ENCODE measurements around the gene MIB2.

Gene MIB2

DNA sequence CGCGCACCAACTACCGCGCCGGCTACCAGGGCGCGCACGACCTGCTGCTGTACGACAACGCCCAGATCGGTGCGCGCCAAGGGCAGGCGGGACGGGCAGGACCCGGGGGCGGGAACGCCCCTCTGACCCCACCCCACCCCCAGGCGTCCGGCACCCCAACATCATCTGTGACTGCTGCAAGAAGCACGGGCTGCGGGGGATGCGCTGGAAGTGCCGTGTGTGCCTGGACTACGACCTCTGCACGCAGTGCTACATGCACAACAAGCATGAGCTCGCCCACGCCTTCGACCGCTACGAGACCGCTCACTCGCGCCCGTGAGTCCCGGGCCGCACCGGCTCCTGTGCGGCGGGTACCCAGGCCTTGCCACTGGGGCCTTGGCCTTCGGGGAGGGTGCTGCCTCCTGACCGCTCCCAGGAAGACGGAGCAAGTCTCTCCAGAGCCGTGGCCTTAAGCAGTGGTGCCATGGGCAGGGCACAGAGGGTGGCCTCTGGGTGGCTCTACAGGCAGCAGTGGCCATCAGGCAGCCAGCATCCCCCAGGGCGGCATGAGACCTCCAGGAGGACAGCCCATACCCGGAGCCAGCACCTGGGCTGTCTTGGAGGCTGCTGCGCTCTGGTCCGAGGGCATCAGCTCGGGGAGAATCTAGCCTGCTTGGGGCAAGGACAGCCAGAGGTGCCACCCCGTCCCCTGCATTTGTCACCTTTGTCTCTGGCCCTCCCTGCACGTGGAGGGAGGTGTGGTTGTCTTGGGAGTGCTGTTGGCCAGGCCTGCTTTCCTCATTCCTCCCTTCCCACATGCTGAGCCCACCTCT lies 8.5 kb downstream of the MIB2 start:
- DNase-seq (ENCODE audit: low read depth in 1 of 2, low spot score in 1 of 2), result no peak
- Histone ChIP-seq H3K4me3 (replicated peaks; ENCODE audit: insufficient read depth, low read length) (no peak overlapping the region), H3K27me3 (ENCODE audit: insufficient read depth, poor library complexity, severe bottlenecking) (no peaks in the 10 kb centered on the region), H3K27ac (replicated peaks) (no peak overlapping the region)
- TF ChIP-seq POLR2AphosphoS5 (IDR thresholded peaks at IDR 0.05; ENCODE audit: low read depth), result no peak
- TF ChIP-seq, protein P1, sequence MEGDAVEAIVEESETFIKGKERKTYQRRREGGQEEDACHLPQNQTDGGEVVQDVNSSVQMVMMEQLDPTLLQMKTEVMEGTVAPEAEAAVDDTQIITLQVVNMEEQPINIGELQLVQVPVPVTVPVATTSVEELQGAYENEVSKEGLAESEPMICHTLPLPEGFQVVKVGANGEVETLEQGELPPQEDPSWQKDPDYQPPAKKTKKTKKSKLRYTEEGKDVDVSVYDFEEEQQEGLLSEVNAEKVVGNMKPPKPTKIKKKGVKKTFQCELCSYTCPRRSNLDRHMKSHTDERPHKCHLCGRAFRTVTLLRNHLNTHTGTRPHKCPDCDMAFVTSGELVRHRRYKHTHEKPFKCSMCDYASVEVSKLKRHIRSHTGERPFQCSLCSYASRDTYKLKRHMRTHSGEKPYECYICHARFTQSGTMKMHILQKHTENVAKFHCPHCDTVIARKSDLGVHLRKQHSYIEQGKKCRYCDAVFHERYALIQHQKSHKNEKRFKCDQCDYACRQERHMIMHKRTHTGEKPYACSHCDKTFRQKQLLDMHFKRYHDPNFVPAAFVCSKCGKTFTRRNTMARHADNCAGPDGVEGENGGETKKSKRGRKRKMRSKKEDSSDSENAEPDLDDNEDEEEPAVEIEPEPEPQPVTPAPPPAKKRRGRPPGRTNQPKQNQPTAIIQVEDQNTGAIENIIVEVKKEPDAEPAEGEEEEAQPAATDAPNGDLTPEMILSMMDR (IDR thresholded peaks at IDR 0.05; ENCODE audit: insufficient read depth, low read length), result no peak
- TF ChIP-seq, protein P2, sequence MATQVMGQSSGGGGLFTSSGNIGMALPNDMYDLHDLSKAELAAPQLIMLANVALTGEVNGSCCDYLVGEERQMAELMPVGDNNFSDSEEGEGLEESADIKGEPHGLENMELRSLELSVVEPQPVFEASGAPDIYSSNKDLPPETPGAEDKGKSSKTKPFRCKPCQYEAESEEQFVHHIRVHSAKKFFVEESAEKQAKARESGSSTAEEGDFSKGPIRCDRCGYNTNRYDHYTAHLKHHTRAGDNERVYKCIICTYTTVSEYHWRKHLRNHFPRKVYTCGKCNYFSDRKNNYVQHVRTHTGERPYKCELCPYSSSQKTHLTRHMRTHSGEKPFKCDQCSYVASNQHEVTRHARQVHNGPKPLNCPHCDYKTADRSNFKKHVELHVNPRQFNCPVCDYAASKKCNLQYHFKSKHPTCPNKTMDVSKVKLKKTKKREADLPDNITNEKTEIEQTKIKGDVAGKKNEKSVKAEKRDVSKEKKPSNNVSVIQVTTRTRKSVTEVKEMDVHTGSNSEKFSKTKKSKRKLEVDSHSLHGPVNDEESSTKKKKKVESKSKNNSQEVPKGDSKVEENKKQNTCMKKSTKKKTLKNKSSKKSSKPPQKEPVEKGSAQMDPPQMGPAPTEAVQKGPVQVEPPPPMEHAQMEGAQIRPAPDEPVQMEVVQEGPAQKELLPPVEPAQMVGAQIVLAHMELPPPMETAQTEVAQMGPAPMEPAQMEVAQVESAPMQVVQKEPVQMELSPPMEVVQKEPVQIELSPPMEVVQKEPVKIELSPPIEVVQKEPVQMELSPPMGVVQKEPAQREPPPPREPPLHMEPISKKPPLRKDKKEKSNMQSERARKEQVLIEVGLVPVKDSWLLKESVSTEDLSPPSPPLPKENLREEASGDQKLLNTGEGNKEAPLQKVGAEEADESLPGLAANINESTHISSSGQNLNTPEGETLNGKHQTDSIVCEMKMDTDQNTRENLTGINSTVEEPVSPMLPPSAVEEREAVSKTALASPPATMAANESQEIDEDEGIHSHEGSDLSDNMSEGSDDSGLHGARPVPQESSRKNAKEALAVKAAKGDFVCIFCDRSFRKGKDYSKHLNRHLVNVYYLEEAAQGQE (IDR thresholded peaks at IDR 0.05; ENCODE audit: insufficient replicate concordance, low read depth), result no peak
- no peak for TF ChIP-seq GABPA (IDR thresholded peaks at IDR 0.05; ENCODE audit: low read depth)

DNA sequence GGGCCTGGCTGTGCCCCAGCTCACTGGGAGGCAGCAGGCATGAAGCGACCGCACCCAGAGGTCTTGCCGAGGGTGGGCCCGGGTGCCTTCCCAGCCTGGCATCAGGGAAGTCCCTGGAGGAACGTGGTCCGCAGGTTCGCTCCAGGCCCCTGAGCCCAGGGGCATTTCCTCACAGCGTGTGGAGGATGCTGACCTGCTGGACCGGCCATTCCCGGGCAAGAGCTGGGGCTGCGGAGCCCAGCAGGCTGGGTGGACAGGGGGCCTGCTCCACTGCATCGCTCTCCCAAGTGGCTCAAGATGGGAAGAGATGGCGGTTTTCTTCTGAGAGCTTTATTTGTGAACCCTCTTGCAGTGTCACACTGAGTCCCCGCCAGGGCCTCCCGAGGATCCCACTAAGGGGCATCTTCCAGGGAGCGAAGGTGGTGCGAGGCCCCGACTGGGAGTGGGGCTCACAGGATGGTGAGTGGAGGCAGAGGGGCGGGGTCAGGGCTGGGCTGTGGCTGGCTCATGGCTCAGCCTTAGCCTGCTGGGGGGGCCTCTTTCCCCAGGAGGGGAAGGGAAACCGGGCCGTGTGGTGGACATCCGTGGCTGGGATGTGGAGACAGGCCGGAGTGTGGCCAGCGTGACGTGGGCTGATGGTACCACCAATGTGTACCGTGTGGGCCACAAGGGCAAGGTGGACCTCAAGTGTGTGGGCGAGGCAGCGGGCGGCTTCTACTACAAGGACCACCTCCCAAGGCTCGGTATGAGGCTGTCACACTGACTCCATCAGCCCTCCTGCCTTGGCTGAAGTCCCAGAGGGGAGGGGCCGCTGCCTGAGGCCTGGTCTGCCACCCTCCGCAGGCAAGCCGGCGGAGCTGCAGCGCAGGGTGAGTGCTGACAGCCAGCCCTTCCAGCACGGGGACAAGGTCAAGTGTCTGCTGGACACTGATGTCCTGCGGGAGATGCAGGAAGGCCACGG lies 9.4 kb downstream of the MIB2 start:
- H3K27me3 ChIP-seq (ENCODE audit: insufficient read depth, poor library complexity, severe bottlenecking), result no peaks in the 10 kb centered on the region
- no peak overlapping the region for H3K4me3 ChIP-seq (replicated peaks; ENCODE audit: insufficient read depth, low read length)
- TF ChIP-seq, protein P1 (IDR thresholded peaks at IDR 0.05; ENCODE audit: insufficient read depth, low read length), result no peak
- TF ChIP-seq GABPA (IDR thresholded peaks at IDR 0.05; ENCODE audit: low read depth) (no peak), POLR2AphosphoS5 (IDR thresholded peaks at IDR 0.05; ENCODE audit: low read depth) (no peak), SPI1 (IDR thresholded peaks at IDR 0.05; ENCODE audit: borderline replicate concordance, low read depth) (no peak)
- TF ChIP-seq, protein P2 (IDR thresholded peaks at IDR 0.05; ENCODE audit: insufficient replicate concordance, low read depth), result no peak
- DNase-seq (ENCODE audit: low read depth in 1 of 2, low spot score in 1 of 2), result no peak
- no peak overlapping the region for H3K27ac ChIP-seq (replicated peaks)

DNA sequence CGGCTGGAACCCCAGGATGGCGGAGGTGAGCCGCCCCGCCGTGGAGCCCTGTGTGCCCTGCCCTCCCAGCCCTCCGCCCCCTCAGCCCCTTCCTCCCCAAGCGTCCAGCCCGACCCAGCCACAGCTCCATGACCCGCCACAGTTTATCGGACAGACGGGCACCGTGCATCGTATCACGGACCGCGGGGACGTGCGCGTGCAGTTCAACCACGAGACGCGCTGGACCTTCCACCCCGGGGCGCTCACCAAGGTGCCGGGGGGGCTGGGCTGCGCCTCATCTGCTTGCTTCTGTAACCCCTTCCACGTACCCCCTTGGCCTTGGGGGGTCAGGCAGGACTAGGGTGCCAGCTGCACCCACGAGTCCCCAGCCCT lies 10.1 kb downstream of the MIB2 start:
- Histone ChIP-seq H3K27me3 (ENCODE audit: insufficient read depth, poor library complexity, severe bottlenecking) (no peaks in the 10 kb centered on the region), H3K27ac (replicated peaks) (no peak overlapping the region), H3K4me3 (replicated peaks; ENCODE audit: insufficient read depth, low read length) (no peak overlapping the region)
- DNase-seq (ENCODE audit: low read depth in 1 of 2, low spot score in 1 of 2), result no peak
- TF ChIP-seq, protein P2 (IDR thresholded peaks at IDR 0.05; ENCODE audit: insufficient replicate concordance, low read depth), result no peak
- TF ChIP-seq POLR2AphosphoS5 (IDR thresholded peaks at IDR 0.05; ENCODE audit: low read depth), result no peak
- no peak for TF ChIP-seq GABPA (IDR thresholded peaks at IDR 0.05; ENCODE audit: low read depth)
- no peak for TF ChIP-seq SPI1 (IDR thresholded peaks at IDR 0.05; ENCODE audit: borderline replicate concordance, low read depth)
- TF ChIP-seq, protein P1 (IDR thresholded peaks at IDR 0.05; ENCODE audit: insufficient read depth, low read length), result no peak

Data from HL-60 (cell line).